OCI-LY7 (cell line): ENCODE results near the gene FKBP10. TPM values are rescaled to one million over a fixed set of nuclear protein-coding genes. Genes with fewer than 3 reads are reported as not detected.

Source experiments
- BruUV-seq: library from RNA; stranded (reverse); fragments of 400-500 nt; replicated peaks from 2 replicates; lab custom pipeline; 2021; lab: Mats Ljungman, UMichigan
- CTCF ChIA-PET: fragments of 300-600 bp; sonication (Branson Sonifier 250); formaldehyde crosslinking; loops from one replicate; lab custom pipeline; 2022; ENCODE audit warnings: antibody characterized with exemption; ENCODE audit not compliant: unreplicated experiment; lab: Charles Lee
- POLR2A ChIA-PET: fragments of 300-600 bp; sonication (Branson Sonifier 250); formaldehyde crosslinking; loops from one replicate; lab custom pipeline; 2022; ENCODE audit warnings: antibody characterized with exemption; lab: Charles Lee
- DNase-seq: peaks from one replicate; pipeline ENCODE4 v3.0.0-alpha.2; 2015; ENCODE audit warnings: low spot score
- H2AFZ ChIP-seq: fragments of 200-600 bp; sonication (generic), shearing (Covaris generic); 2 replicates; pipeline ENCODE4 v1.6.1; 2014; ENCODE audit warnings: mild to moderate bottlenecking, antibody characterized with exemption, low read length, moderate library complexity
- H3K27ac ChIP-seq: fragments of 200-600 bp; sonication (generic); 2 replicates; pipeline ENCODE4 v1.5.1; 2014; ENCODE audit warnings: mixed run types, low read depth, mild to moderate bottlenecking, moderate library complexity, low read length, inconsistent platforms; ENCODE audit not compliant: poor library complexity, severe bottlenecking
- H3K36me3 ChIP-seq: fragments of 200-600 bp; sonication (generic); 2 replicates; pipeline ENCODE4 v1.6.1; 2014; ENCODE audit warnings: mild to moderate bottlenecking, antibody characterized with exemption, low read length, moderate library complexity, mixed read lengths; ENCODE audit not compliant: insufficient read depth
- H3K4me1 ChIP-seq: fragments of 200-600 bp; sonication (generic); 2 replicates; pipeline ENCODE4 v1.5.1; 2014; ENCODE audit warnings: mild to moderate bottlenecking, low read length; ENCODE audit not compliant: insufficient read depth, poor library complexity, severe bottlenecking
- H3K4me2 ChIP-seq: fragments of 200-600 bp; sonication (generic); 2 replicates; pipeline ENCODE4 v1.6.1; 2014; ENCODE audit warnings: mild to moderate bottlenecking, low read length
- H3K4me3 ChIP-seq: fragments of 200-600 bp; sonication (generic); 2 replicates; pipeline ENCODE4 v1.5.1; 2014; ENCODE audit warnings: mild to moderate bottlenecking, low read depth, low read length; ENCODE audit not compliant: poor library complexity, severe bottlenecking
- H3K79me2 ChIP-seq: fragments of 200-600 bp; sonication (generic); 2 replicates; pipeline ENCODE4 v1.6.1; 2016; ENCODE audit warnings: low read depth, mild to moderate bottlenecking, low read length, moderate library complexity, mixed read lengths; ENCODE audit not compliant: insufficient read depth
- H3K9me2 ChIP-seq: fragments of 200-600 bp; sonication (generic); 2 replicates; pipeline ENCODE4 v1.6.1; 2016; ENCODE audit warnings: mild to moderate bottlenecking, low read length, mixed read lengths; ENCODE audit not compliant: insufficient read depth
- H3K9me3 ChIP-seq: fragments of 200-600 bp; sonication (generic); 2 replicates; pipeline ENCODE4 v1.6.1; 2014; ENCODE audit warnings: mild to moderate bottlenecking, mixed run types, low read length, mixed read lengths
- H4K20me1 ChIP-seq: fragments of 200-600 bp; sonication (generic); 2 replicates; pipeline ENCODE4 v1.6.1; 2014; ENCODE audit warnings: mild to moderate bottlenecking, antibody characterized with exemption, low read length, moderate library complexity, mixed read lengths; ENCODE audit not compliant: insufficient read depth
- CTCF ChIP-seq: fragments of 200-600 bp; sonication (generic); conservative IDR thresholded peaks from 2 replicates; pipeline ENCODE4 v1.5.1; 2014; ENCODE audit warnings: mild to moderate bottlenecking, antibody characterized with exemption, low read length, moderate library complexity, mixed read lengths
- EZH2phosphoT487 ChIP-seq: fragments of 200-600 bp; sonication (generic); IDR thresholded peaks from 2 replicates; pipeline ENCODE4 v1.6.1; 2018; ENCODE audit warnings: low read depth, borderline replicate concordance, mild to moderate bottlenecking, mixed run types, antibody characterized with exemption, low read length, moderate library complexity, mixed read lengths
- intact Hi-C: fragments of 100-400 bp; cut with micrococcal nuclease; formaldehyde crosslinking; loops from one replicate; pipeline ENCODE4 v1.10.0; 2022; ENCODE audit not compliant: unreplicated experiment
- total RNA-seq, 2 experiments: library from RNA; depleted of rRNA in 1 of 2; stranded (reverse); fragments of >200 nt in 1 of 2; shearing (Covaris generic) in 1 of 2; gene quantifications; 2 replicates each; pipeline ENCODE4 v1.2.3, GENCODE V29; 2014 to 2022

The FKBP10 gene
- total RNA-seq, 2 experiments from 2014 or later = 1.5 to 7.8 TPM

GRCh38 chr17:41797377-41797776 lies 15.4 kb upstream of the FKBP10 start:
- POLR2A ChIA-PET = interaction anchor here (0.6 kb wide), 1 partner anchor 77 kb away, joined by 3 read pairs; no protein-coding TSS in a partner anchor

GRCh38 chr17:41799366-41799765 lies 13.4 kb upstream of the FKBP10 start:
- Histone ChIP-seq H3K36me3 (no peaks in the 10 kb centered on the region), H3K4me2 (no peak overlapping the region), H3K9me3 (no peaks in the 10 kb centered on the region), H3K4me1 (peaks cover 28% of the 10 kb centered on the region), H3K4me3 (no peak overlapping the region), H3K79me2 (no peaks in the 10 kb centered on the region), H3K27ac (no peak overlapping the region), H2AFZ (no peak overlapping the region), H3K9me2 (no peaks in the 10 kb centered on the region), H4K20me1 (no peaks in the 10 kb centered on the region)
- CTCF ChIA-PET = interaction anchor here (0.6 kb wide), 1 partner anchor 10 kb away, joined by 3 read pairs; no protein-coding TSS in a partner anchor
- POLR2A ChIA-PET = no interaction called here
- TF ChIP-seq CTCF (no peak), EZH2phosphoT487 (no peak)
- DNase-seq = no peak
- intact Hi-C loops = no loop called here
- BruUV-seq = no TSS peak

More at GRCh38 chr17:41797377-41797776, 15.4 kb upstream of the FKBP10 start:
- no peak overlapping the region for H3K4me3 ChIP-seq
- no peak for DNase-seq
- no peaks in the 10 kb centered on the region for H4K20me1 ChIP-seq
- H3K9me3 ChIP-seq = no peaks in the 10 kb centered on the region
- TF ChIP-seq CTCF = no peak
- TF ChIP-seq EZH2phosphoT487 = no peak
- H3K4me1 ChIP-seq = peaks cover 19% of the 10 kb centered on the region
- intact Hi-C loops = no loop called here
- no peak overlapping the region for H3K4me2 ChIP-seq
- BruUV-seq = no TSS peak
- H3K27ac ChIP-seq = no peak overlapping the region
- no peak overlapping the region for H2AFZ ChIP-seq
- no peaks in the 10 kb centered on the region for H3K36me3 ChIP-seq
- H3K9me2 ChIP-seq = no peaks in the 10 kb centered on the region
- H3K79me2 ChIP-seq = no peaks in the 10 kb centered on the region
- CTCF ChIA-PET = no interaction called here
